ELF-1 (cell line): ENCODE data around the gene AGFG2.
A peak's percentile ranks its signal among the peaks of the same experiment; 100 is the strongest.

Experiments
- DNase-seq: peaks from one replicate; pipeline ENCODE4 v3.0.0-alpha.2; 2016; ENCODE audit warnings: low read depth, low spot score

Gene AGFG2

GRCh38 chr7:100572281-100572948 lies 33.4 kb downstream of the AGFG2 start:
- DNase-seq: no peak

DNA sequence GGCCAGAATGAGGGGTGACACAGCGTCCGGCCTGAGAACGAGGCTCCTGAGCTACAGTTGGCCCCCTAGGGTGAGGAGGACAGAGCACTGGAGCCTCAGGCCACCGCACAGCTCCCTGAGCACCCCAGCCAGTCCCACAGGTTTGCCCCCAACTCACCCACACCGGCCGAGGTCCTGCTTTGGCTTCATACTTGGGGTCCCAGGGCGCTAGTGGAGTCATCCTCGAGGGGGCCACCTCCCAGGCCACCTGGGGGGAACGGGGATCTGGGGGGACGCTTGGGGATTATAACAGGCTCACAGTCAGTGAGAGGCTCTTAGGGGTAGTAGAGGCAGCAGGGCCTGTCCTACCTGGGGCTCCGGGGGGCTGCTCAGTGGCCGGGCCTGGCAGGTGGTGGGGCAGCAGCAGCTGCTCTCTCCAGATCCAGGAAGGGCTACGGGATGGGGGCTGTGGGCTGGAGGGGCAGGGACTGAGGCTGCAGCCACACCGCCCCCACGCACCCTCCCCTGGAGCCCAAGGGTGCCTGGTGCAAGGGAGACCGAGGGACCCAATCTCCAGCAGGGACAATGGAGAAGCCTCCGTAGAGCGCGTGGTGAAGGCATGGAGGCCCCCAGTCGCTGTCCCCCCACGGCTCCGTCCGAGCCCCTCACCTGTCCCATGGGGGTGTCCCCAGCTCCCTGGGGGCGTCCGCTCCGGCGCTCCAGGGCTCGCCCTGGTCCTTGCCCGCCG lies 34.1 kb downstream of the AGFG2 start:
- no peak for DNase-seq

GRCh38 chr7:100573691-100574361 lies 34.8 kb downstream of the AGFG2 start, which contains the start of gene SAP25:
SAP25 (minus strand) TSS chr7:100573900; CDS start chr7:100573742, 158 bp downstream.
- DNase-seq: peak; percentile 50

DNA sequence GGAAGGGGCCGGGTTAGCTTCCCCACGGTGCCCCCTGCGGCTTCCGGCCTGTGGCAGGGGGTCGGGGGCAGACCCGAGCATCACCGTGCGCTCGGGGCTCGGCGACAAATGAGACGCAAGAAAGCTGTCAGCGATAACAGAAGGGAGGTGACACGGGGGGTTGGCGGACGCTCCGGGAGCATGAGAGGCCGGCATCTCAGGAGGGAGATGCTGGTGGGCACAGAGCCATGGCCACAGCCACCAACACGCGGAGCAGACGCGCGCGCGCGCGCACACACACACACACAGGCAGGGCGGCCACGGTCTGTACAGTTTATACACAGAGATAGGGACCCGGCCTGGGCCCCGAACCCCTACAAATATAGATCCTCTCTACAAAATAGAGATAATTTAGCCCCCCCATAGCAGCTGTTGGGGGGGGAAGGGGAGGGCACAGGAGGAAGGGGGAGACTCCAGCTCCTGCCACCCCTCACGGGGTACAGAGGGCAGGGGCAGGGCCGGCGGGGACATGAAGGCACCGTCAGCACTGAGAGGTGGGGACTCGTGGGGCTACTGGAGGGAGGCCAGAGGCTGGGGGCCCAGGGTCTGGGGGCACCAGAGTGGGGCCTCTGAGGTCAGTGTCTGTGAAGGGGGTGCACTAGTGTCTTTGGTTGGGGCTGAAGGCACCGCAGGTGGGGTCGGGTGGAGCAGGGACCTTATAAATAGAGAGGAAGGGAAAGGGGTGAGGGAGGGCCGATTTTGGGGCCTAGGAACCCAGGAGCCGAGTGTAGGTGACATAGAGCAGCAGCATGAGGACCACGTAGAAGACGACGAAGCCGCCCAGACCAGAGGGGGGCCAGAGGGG lies 35.6 kb downstream of the AGFG2 start:
- no peak for DNase-seq

- peak; percentile 50 for DNase-seq
Measured at GRCh38 chr7:100575206-100575631, 36.2 kb downstream of the AGFG2 start.

DNA sequence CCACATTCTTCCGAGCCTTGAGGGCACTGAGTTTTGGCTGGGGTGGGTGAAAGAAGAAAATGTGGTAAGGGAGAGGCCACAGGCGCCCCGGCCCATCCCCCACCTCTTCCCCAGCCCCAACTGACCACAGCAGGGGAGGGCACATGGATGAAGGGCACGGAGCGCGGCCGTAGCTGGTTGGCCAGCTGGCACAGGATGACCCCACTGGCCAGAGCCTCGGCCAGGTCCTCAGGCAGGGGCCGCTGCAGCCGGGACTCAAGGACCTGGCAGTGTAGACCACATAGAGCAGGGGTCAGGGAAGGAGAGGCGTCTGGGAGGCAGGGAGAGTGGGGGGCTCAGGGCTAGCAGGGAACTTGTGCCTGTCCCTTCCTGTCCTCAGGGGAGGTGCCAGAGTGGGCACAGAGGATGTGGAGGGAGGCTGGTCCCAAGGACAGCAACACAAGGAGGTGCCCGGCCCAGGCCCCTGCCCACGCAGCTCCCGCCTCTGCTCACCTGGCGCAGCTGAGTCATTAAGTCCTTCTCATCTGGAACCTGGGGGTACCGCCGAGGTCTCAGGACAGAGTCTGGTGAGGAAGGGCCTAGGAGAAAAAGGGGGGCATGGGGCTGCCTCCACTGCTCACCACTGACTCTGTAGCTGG lies 36.9 kb downstream of the AGFG2 start:
- DNase-seq: no peak

DNA sequence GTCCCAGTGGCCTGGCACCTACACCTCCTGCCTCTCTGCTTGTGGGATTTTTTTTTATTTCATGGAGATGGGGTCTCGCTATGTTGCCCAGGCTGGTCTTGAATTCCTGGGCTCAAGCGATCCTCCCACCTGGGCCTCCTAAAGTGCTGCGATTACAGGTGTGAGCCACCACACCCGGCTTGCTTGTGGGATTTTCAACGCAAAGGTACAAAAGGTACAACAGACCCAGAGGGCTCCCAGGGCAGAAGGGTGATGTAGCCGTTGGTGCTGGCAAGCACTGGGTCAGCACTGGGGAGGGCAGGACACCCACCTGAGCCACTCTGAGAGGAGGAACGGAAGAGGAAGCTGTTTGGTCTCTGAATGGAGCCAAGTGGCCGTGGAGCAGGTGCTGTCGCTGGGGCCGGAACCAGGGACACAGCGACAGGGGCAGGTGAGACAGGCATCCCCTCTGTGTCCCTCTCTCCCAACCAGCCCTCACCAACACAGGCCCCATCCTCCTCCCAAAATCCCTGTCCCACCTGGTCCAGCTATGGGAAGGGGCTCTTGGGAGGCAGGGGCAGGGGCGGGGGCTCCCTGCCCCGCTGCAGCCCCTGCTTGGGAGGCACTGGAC lies 37.5 kb downstream of the AGFG2 start:
- no peak for DNase-seq

- no peak for DNase-seq
Measured at GRCh38 chr7:100577103-100577502, 38.1 kb downstream of the AGFG2 start.

DNA sequence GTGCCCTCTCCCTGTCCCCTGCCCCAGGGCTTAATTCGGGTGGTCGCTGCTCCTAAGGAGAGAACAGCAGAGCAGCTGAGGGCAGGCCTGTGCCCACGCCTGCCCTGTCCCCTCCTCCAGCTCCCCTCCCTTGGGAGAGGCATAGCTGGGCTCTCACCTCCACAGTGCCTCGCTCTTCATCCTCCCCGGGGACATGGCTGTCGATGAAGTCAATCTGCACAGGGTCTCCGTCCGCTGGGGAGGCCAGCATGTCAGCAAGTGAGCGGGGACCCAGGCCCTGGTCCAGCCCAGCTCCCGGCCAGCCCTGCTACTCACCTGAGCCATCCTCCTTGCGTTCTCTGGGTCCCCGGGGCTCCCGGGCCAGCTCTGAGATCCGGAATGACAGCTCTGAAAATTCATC lies 38.5 kb downstream of the AGFG2 start:
- DNase-seq: no peak

- DNase-seq: no peak
Measured at GRCh38 chr7:100578246-100579183, 39.5 kb downstream of the AGFG2 start.

GRCh38 chr7:100580466-100581283 lies 41.7 kb downstream of the AGFG2 start:
- no peak for DNase-seq

DNA sequence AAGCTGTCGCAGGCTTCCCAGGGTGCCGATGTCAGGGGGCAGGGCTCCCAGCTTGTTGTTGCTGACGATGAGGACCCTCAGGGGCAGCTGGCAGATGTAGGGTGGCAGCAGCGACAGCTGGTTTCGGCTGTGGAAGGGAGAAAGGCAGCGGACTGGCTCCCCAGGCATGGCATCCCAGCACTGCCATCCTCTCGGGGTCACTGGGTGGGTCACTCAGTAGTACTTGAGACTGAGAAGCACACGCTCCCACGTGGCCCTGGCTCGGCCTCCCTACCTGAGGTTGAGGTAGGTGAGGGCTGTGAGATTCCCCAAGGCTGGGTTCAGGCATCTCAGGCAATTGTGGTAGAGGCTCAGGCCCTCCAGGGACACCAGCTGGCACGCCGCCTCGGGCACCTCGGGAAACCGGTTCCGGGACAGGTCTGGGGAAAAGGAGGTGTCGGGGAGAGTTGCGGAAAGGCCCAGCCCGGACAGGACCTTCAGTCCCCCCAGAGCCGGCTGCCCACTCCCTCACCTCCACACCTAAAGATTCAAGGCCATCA lies 43.1 kb downstream of the AGFG2 start:
- DNase-seq: no peak

GRCh38 chr7:100582650-100583049 lies 43.6 kb downstream of the AGFG2 start:
- DNase-seq: no peak

DNA sequence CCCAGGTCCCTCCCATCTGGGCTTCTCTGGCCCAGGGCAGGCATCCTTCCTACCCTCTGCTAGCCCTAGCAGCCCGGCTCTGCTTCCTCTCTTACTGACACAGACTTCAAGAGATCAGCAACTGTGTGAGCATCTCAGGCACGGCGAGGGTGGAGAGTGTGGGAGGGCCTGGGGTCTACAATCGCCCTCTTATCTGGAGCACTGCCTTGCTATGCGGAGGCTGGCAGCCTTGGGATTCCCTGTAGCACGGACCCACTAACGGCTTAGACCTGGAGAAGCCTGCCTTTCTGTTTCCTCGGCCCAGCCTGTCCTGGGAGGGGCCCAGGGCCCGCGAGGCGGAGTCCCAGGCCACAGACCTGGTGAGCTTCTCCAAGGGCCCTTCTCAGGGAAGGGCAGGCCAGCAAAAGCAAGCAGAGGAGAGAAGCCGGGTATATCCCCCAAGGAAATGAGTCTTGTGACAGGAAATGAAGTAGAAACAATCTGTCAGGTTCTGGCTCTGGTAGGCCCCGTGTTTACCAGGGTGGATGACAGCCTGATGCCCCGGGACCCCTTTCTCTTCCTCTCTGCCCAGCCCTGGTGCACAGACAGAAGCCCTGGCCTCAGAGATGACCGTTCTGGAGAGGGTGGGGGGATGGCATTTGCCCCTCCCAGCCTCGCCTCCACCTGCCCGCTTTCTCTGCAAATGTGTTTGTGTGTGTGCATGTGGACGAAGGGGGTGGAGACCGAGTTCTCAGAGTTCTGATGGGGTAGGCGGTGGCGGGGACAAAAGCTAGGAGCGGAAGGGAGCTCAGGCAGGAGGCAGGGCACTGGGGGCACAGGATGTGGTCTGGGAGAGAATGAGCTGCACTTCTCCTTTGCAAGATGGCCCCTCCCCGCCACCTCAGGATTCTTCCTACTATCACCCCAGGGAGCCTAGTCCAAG lies 44.4 kb downstream of the AGFG2 start:
- DNase-seq: peak; percentile 79

DNA sequence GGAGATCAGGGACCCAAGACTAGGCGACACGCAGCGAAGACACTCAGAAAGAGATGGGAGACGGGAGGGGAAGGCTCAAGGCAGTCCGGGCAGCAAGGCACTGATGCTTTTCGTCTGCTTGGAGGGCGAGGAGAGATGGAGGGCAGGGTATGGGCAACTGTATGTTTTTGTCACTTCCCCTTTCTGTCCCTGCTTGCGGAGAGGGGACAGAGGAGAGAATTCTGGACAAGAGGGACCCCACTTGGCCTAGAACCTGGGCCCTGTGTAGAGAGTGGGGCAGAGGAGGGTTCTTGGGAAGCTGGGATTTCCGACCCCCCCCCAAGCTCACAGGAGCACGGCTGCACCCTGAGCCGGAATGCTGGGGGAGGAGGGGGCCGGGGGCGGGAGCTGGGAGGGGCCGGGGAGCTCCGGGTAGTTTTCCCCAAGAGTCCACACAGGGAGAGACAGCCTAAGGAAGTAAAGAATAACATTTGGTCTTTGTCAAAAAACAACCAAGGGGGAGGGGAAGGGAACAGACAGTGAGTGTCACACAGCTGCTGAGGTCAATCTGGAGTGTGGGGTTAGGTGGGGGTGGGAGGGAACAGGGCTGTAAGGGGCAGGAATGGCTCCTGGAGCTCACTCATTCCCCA lies 45.2 kb downstream of the AGFG2 start:
- DNase-seq: no peak

- DNase-seq: peak; percentile 86
Measured at GRCh38 chr7:100584683-100585510, 45.9 kb downstream of the AGFG2 start.
